ENCODE results near the gene NPSR1.

NPSR1 gene

DNA sequence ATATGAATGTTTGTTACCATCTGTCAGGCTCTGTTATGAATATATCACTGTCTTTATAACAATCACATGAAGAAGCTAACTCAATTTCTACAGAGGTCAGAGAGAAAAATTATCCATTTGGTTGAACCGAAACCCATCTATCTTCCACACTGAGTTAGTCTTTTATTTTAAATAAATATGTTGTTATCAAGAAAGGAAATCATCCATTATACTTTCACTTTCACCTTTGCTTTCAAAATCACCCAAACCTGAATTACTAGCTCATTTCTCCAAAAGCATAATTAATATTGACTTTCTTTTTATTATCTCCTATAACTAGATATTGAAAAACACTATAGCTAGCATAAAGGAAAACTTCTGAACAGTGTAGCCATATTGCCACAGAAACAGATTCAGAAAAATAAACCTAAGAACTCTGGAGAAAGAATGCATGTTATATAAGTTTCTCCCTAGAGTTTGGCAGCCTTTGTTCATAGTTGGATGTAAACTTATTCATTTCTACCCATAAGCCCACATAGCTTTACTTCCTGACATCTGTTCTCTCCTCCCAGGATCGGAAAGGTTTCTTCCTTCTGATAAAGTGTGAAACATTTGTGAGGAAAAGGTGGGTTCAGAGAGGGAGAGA, 66.0 kb downstream of the NPSR1 start:
- no peak for DNase-seq

DNA sequence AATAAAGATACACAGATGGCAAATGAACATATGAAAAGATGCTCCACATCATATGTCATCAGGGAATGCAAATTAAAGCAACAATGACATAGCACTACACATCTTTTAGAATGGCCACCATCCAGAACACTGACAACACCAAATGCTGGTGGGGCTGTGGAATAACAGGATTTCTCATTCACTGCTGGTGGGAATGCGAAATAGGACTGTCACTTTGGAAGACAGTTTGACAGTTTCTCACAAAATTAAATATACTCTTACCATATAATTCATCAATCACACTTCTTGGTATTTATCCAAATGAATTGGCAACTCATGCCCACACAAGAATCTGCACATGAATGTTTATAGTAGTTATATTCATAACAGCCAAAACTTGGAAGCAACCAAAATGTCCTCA, 68.2 kb downstream of the NPSR1 start:
- no peak for DNase-seq

DNA sequence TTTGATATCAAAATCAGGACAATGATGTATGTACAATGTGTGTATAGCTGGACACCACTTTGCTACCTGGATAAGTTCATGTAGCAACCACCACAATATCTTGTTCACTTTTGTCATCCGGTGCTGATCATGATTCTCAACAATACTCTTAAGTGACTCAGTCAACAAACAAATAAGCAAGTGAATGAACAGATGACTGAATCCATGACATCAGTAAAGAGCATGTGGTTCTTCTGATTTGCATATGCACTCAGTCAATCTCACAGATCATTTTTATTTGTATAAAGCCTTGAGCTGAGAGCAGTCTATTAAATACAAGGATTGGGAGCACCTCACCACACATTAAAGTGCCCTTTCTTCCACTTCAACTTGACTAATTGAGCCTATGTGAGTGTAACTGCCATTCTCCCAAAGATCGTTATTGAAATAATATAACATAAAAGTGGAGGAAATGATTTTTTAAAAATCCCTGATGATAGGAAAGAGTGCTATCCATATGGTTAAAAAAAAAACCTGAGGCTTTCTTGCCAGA, 69.5 kb downstream of the NPSR1 start:
- peak; percentile 9 for DNase-seq

DNA sequence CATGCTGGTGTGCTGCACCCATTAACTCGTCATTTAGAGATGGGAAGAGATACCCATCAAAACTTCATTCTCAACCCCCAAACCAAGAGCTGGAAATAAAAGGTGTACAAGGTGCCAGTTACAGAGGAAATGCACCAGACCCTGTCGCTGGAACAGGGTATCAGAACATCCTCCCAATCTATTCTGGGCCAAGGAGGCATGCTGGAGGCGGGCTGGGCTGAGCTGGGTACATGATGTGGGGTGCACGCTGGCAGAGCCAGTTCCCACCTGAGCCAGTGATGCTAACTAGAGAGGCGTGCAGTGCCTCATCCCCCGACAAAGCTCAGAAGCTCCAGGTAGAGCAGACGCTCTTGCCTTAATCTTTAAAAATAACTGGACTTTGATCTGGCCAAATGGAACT, 70.1 kb downstream of the NPSR1 start:
- no peak for DNase-seq

DNA sequence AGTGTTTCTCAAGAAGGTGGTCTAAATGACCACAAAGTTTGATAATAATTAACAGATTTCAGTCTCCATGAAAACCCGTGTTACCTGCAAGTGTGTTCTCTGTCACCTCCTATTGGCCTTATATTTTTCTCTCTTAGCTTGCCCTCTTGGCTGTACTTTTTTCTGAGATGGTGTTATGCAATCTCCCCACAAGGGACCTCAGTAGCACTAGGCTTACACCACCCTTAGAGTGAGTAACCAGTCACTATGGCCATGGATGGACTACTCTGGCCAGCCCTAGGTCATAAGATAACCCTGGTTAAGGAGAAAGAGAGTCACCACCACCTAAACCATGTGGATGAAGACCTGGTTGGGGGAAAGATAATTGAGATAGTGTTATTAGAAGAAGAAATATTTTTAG, 76.8 kb downstream of the NPSR1 start:
- DNase-seq, result no peak

DNA sequence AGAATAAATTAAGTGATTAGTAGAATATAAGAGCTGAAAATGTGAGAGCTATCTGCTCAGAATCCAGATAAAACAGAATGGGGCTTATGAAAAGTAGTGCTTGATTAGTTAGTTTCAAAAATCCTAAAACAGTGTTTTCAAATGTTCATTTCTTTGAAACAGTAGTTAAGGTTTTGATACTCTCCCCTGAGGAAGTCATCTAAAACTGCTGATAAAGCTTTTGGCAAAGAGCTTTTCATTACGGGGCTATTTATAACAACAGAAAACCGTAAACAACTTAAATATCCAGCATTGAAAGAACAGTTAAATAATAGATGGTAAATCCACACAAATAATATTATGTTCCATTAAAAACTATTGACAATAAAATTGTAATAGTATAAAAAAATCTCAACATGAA, 77.5 kb downstream of the NPSR1 start:
- no peak for DNase-seq

DNA sequence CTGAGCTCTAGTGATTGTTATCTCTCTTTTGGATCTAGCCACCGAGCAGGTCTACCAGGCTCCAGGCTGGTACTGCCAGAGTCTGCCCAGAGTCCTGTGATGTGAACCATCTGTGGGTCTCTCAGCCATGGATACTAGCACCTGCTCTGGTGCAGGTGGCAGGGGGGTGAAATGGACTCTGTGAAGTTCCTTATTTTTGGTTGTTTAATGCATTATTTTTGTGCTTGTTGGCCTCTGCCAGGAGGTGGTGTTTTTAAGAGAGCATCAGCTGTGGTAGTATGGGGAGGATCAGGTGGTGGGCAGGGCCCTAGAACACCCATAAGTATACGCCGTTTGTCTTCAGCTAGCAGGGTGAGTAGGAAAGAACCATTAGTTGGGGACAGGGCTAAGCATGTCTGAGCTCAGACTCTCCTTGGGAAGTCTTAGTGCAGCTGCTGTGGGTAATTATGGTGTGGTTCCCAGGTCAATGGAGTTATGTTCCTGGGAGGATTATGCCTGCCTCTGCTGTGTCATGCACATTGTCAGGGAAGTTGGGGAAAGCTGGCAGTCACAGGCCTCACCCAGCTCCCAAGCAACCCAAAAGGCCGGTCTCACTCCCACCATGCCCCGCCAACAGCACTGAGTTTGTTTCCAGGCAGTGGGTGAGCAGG, 81.8 kb downstream of the NPSR1 start:
- DNase-seq, result no peak

DNA sequence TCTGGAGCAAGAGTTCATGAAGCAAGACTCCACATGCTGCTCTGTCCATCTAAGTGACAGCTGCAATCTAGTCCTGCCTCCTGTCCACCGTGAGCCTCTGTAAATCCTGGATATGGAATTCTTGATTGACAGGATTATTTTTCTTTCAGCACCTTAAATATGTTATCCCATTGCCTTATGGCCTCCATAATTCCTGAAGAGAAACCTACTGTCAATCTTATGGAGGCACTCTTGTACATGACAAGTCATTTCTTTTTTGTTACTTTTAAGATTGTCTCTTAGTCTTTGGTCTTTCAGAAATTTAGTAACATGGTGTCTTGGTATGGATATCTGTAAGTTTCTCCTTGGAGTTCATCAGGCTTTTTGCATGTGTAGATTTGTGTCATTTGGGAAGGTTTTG, 82.8 kb downstream of the NPSR1 start:
- DNase-seq, result no peak

DNA sequence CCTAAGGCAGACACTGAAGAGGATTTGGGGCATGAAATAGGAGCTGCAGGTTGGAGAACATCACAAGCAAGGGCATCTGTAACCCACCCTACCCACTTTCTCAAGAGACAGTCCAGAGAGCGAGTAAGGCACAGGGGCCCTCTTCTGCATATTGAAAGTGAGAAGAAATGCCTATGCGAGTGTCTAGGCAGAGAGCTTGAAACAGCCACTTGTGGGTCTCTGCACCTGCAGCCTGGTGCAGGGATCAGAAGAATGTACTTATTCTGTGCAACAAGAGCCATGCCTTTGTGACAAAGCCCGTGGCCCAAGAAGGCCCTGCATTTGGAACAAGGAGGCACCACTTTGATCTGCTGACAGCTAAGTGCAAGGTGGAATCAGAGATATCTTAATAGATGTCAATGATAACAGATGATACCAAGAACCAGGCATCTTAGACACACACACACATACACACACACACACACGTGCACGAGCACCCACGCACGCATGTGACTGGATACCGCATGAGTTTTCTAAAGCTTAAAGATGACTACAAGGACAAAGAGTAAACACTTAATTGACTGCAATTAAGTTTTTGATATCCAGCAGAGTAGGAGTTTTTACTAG, 89.3 kb downstream of the NPSR1 start:
- no peak for DNase-seq

DNA sequence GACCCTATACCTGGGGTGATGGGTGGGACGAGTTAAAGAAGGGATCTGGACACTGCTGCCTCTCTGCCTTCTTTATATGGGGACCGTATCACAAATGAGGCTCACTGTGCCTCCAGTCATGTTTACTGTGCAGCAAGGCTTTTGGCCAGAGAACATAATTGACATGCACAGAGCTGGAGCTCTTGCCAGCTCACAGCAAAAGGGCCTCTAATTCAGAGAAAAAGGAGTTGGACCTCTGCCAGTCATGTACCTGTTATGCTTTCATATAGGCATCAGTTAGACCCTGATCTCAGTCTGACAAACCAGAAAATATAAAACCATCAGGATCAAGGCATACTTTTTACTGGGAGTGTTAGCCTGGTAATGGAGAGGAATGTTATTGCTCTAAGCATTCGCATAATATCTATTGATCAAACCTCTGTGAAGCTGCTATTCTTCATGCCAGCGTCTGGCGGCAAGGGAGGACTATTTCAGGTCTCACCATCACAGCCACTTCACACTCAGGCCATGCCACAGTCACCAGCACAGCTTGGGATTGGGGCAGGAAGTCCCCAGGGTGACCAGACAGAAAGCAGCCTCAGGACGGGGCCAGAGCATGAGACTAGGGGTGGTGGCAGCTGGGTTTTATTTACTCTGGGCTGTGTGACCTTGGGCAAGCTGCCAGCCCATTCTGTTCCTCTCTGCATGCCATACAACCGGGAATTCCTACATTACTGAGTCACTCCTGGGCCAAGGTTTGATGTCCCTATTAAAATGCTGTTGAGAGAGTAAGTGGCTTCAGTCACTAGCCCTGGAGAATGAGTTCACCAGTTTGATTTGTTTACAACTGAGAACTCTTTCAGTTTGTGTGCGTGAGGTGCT, 90.1 kb downstream of the NPSR1 start:
- DNase-seq, result peak; percentile 92

DNA sequence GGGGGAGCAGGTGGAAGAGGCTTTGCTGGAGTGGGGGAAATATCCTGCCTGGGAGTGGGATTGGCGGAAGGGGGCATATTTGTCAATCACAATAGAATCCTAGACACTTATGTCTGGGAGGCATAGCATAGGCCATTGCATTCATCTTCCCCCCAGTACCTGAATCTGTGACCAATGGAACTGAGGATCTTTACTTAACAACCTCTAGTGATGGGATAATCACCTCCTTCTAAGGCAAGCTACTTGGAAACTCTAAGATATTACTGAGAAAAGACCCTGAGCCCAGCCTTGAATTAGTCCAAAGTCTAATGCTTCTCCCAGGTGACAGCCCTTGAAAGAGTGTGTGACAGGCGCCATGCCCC, 90.7 kb downstream of the NPSR1 start:
- no peak for DNase-seq

DNA sequence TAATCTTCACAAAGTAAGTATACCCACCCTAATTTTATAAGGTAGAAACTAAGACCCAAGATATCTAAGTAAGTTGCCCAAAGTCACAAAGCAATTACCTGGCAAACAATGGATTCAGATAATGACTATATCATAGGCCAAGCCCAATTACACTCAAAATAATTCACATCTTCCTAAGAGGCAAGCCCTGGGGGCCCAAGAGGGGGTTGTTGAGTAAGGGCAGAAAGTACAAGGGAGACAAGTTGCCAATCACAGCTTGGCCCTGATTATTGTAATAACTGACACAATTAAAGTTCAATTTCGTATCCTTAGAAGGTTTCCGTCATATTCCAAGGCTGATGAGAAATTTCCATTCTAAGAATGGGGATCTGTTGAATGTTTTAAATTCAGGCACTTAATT, 91.4 kb downstream of the NPSR1 start:
- no peak for DNase-seq

DNA sequence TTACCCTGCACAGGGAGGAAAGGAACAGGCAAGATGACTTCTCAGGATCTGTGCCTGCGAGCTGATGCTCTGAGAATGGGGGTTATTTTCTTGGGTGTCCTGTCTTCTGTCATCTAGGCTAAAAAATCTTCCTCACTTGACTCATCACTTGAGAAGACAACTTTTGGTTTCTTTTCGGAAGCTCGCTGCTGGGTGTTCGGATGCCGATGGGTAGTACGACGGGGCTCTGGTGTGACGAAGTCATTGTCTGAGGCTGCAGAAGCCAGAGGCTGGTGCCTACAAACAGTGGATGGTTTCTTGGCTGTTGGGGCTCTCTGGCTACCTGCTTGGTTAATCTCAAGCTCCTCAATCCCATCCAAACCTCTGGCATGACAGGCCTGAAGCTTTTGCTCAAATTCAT, 92.2 kb downstream of the NPSR1 start:
- no peak for DNase-seq

DNA sequence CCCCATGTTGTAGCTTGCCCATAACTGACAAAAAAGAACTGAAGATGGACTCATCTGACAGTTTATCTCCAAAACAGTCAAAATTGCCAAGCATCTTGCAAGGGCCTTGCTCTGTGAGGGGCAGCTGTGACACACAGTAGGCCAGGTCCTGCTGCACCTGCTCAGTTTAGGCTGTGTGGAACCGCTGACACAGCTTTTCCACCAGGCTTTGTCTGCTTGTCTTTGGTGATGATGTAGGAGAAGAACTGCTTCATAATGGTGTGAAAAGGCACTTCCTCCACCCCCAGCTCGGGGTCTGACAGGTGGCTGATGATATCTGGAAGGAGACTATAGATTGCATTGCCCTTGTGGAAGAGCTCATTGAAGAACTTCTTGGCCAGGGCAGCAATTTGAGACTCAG, 92.6 kb downstream of the NPSR1 start:
- DNase-seq, result no peak

DNA sequence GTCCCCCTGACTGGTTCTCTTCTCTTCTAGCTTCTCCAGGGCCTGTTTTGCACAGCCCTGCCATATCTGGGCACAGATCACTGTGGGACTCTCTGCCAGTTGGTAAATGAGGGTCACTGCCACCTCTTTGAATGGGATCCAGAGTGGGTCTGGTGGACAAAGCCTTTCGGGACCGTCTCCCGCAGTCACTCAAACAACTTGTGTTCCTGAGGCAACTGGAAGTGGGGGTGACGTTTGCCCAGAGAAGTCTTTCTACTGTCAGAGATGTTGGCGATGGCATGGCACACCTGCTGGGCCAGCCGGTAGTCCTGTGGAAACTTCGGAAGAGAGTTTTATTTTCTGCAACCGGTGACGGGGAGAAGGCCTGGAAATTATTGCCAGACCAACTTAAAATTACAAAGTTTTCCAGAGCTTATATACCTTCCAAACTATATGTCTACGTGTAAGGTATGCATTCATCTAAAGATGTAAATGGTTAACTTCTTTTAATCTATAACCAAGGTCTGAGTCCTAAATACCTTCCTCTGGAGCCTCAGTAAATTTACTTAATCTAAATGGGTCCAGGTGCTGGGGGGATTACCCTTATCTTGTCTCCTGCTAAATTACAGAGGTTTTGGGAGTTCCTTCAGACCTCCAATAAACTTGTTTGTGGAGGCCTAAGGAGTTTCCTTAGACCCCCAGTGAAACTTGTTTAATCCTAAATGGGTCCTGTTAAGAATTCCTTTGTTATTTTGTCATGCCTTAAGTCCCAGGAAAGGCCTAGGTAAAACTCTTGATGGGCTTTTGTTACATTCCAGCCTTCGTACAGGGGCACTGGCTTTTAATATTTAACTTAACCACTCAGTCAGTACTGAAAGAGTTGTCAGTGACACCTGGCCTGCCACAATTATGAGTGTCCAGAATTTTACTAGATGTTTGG, 94.0 kb downstream of the NPSR1 start:
- no peak for DNase-seq

DNA sequence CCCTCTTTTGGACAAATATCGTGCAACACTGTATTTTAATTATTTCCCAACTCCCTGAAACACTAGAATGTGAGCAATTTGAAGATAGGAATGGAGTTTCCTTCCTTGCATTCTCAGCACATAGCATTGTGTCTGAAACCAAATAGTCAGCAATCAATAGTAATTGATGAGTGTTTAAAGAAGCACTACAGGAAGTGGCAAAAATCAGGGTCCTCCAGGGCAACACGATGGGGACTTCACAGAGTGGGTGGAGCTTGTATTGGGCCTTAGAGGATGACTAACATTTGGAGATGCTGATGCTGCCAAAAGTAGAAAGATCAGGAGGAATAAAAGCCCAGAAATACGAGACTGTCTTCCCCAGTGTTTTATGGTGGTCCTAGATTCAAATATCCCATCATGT, 94.9 kb downstream of the NPSR1 start:
- DNase-seq, result no peak

DNA sequence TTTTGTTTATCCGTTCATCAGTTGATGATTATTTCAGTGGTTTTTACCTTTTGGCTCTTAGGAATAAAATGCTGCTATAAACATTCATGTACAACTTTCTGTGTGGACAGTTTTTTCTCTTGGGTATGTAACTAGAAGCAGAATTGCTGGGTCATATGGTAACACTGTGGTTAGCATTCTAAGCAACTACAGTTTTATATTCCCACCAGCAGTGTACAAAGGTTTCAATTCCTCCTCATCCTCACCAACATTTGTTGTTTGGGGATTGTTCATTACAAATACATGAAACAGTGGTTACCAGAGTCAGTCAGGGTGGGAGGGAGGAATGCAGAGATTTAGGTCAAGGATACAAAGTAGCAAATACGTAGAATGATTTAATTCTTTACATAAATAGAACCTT, 97.0 kb downstream of the NPSR1 start:
- no peak for DNase-seq

DNA sequence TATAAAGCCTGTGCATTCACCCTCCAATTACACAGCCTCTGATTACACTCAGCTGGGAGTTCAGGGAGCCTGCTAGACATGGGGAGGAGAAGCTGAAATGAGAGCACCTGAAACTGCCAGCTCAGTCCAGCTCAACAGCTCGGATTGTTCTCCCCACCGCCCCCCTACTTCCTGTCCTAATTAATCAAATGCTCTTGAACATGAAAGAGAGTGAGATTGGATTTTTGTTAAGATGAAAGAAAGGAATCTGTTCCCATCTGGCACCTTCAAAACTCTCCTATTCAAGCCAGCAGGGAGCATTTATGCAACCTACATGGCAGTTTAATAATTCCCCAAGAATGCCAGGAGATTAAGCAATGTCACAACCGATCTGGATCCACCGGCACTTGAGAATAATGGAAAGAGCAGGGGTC, 98.0 kb downstream of the NPSR1 start:
- no peak for DNase-seq

DNA sequence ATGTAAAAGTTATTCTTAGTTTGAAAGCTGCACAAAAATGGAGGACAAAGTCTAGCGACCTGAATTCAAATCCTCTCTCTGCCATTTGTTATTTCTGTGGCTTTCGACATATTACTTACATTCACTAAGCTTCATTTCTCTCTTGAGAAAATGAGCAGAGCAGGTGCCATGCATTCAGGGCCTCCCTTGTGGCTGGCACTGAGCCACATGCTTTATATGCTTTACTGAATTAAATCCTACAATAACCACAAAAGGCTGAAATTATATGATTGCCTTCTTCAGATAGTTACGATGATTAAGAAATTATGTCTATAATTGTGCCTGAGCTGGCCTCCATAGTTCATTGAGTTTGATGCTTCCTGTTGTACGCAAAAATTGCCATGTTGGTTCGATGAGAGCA, 98.7 kb downstream of the NPSR1 start:
- DNase-seq, result no peak

DNA sequence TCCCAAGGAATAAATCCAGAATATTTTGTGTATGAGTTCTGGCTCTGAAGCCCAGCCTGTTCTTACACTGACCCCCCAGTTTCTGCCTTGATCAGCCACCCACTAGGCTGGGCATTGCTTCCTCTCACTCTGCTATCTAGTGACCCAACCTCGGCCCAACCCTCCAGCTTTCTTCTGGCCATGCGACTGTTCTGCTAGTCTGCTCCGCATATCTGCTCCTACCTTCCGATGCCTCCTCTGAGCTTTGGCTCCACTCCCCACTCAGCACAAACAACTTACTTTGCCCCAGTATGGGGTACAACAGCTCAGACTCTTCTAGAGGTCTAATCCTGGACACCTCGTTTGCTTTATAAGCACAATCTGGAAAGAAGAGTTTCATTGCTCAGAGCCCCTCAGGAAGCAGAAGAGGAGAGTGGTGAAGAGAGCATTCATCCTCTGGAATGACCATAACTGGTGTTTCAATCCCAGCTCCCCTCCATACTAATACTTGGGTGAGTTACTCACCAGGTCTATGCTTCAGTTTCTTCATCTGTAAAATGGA, 99.6 kb downstream of the NPSR1 start:
- no peak for DNase-seq

DNA sequence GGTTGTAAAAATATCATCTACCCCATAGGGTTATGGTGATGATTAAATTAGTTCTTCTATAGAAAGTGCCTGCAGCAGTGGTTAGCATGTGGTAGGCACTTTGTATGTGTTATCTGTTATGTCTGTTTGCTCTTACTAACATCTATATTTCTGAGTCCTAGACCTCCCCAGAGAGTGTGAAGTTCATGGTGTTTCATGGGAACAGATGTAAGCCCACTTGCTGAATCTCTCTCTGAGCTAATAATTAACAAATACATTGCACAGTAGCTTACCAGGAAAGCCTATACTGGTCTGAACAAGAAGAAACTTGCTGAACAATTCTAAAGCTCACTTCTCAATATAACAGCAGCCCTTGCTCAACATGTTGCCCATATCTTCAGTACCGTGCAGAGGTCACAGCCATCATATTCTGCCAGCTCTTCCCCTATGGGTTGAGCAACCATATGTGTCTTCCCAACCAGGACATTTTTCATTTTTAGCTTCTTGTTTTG, 100.1 kb downstream of the NPSR1 start:
- no peak for DNase-seq

Measured in NCI-H1694 (cell line).